Psoas muscle (tissue), 8 donors: ENCODE measurements around the gene CDC26. TPM values are rescaled to one million over a fixed set of nuclear protein-coding genes. Genes with fewer than 3 reads are reported as not detected.

ENCODE experiments used
- ATAC-seq, 4 donors: fragments of 200-7000 bp; cut with Tn5 transposase; one replicate each; pipeline ENCODE4 v1.9.1; 2020; ENCODE audit warnings: moderate library complexity in 3 of 4, mild to moderate bottlenecking in 2 of 4
- DNase-seq, 2 donors: peaks; one replicate each; pipeline ENCODE4 v3.0.0-alpha.2; 2020
- H3K27ac ChIP-seq: fragments of 200-600 bp; one replicate; pipeline ENCODE4 v1.8.0; 2022
- H3K27me3 ChIP-seq, 3 donors: fragments of 200-600 bp in 1 of 3; one replicate each; pipeline versions ENCODE4 v1.6.1 to v1.8.0; 2013 to 2022; ENCODE audit warnings: low read length in 2 of 3, mild to moderate bottlenecking in 2 of 3, moderate library complexity in 1 of 3; ENCODE audit not compliant: insufficient read depth in 3 of 3
- H3K36me3 ChIP-seq, 2 donors: fragments of 200-600 bp in 1 of 2; one replicate each; pipeline versions ENCODE4 v1.6.1 to v1.8.0; 2013 to 2022; ENCODE audit warnings: low read depth in 1 of 2, mild to moderate bottlenecking in 1 of 2, moderate library complexity in 1 of 2; ENCODE audit not compliant: insufficient read depth in 1 of 2
- H3K4me1 ChIP-seq: fragments of 200-600 bp; one replicate; pipeline ENCODE4 v1.8.0; 2022
- H3K4me3 ChIP-seq: fragments of 200-600 bp; one replicate; pipeline ENCODE4 v1.8.0; 2022; ENCODE audit warnings: mild to moderate bottlenecking
- H3K9me3 ChIP-seq: fragments of 200-600 bp; one replicate; pipeline ENCODE4 v1.8.0; 2022
- WGBS, 3 donors: extraction: QIAGEN DNeasy Blood & Tissue Kit; methylation state at CpG; one replicate each; pipeline versions ENCODE4 v1.1.6 to v1.1.7; 2013; 5-methylcytosine and 5-hydroxymethylcytosine counted together
- intact Hi-C, 2 donors: fragments of 100-400 bp; cut with DNase I; formaldehyde crosslinking; loops; one replicate each; pipeline versions ENCODE4 v1.11.0 to v1.14.2; 2022
- polyA plus RNA-seq, 3 donors: library from polyadenylated mRNA; stranded (reverse); fragments of 200-250 nt; gene quantifications; one replicate each; pipeline ENCODE4 v1.2.3, GENCODE V29; 2013
- total RNA-seq, 4 donors: library from RNA; stranded (reverse); fragmentation: NEBNext Ultra II Directional in 2 of 4; extraction: Animal tissue kit (Norgen Biotek cat#: 25700) in 2 of 4; gene quantifications; one replicate each; pipeline versions ENCODE4 v1.2.1 to v1.2.4, GENCODE V29; 2021 to 2023
- TF ChIP-seq, protein P1 (sequence below): fragments of 200-600 bp; IDR thresholded peaks from one replicate; pipeline ENCODE4 v1.8.0; 2022; ENCODE audit warnings: antibody characterized with exemption
- donor health status: healthy with polysubstance abuse.
- donor health status: DM: no; HTN: no; CAD: no; lungs with moderate emphysema.
- donor health status: Bipolar disorder and iron deficiency.
- donor health status: healthy.
- donor health status: DM: yes; HTN: yes; CAD: no.
- donor health status: DM: no; HTN: no; CAD: no.
- donor health status: DM: no; HTN: no; CAD: no.
- donor health status: DM: yes; HTN: yes; CAD: no.

The CDC26 gene
- total and polyA plus RNA-seq, 7 donors, result 22.4 to 112 (median 25.6) TPM

GRCh38 chr9:113245894-113246293, 29.5 kb downstream of the CDC26 start:
- ATAC-seq, result no peak
- no peak overlapping the region for H3K27ac ChIP-seq
- intact Hi-C loops, result no loop called here
- H3K36me3 ChIP-seq, result no peaks in the 10 kb centered on the region
- no peaks in the 10 kb centered on the region for H3K27me3 ChIP-seq
- TF ChIP-seq, protein P1, sequence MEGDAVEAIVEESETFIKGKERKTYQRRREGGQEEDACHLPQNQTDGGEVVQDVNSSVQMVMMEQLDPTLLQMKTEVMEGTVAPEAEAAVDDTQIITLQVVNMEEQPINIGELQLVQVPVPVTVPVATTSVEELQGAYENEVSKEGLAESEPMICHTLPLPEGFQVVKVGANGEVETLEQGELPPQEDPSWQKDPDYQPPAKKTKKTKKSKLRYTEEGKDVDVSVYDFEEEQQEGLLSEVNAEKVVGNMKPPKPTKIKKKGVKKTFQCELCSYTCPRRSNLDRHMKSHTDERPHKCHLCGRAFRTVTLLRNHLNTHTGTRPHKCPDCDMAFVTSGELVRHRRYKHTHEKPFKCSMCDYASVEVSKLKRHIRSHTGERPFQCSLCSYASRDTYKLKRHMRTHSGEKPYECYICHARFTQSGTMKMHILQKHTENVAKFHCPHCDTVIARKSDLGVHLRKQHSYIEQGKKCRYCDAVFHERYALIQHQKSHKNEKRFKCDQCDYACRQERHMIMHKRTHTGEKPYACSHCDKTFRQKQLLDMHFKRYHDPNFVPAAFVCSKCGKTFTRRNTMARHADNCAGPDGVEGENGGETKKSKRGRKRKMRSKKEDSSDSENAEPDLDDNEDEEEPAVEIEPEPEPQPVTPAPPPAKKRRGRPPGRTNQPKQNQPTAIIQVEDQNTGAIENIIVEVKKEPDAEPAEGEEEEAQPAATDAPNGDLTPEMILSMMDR, result no peak
- H3K4me3 ChIP-seq, result no peak overlapping the region
- no peak for DNase-seq
- 85 to 97% (median 89%) methylated on average over 4 of the region's 4 CpGs for WGBS, 3 donors
- no peaks in the 10 kb centered on the region for H3K9me3 ChIP-seq
- no peaks in the 10 kb centered on the region for H3K4me1 ChIP-seq

DNA sequence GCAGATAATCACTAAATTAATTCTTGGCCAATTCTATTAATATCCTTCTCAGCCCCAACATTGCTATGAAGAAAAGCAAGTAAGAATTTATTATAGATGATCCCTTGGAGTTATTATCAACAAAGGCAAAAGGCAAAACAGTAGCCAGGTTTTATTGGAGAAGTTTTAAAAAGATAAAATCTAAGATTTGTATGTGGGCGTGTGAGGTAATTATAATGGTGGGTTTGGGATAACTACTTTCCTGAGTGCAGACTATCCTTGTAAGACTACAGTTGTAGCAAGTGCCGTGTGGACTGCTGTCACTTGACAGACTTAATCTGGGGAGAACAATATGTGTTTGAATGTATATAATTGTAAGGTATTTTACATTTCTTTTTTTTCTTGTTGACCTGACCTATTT, 30.8 kb downstream of the CDC26 start:
- Histone ChIP-seq H3K27ac (no peak overlapping the region), H3K4me1 (peaks cover 3% of the 10 kb centered on the region), H3K27me3 (no peaks in the 10 kb centered on the region), H3K9me3 (no peaks in the 10 kb centered on the region), H3K36me3 (no peaks in the 10 kb centered on the region), H3K4me3 (no peak overlapping the region)
- whole genome bisulfite sequencing, 3 donors, result 86 to 92% (median 90%) methylated on average over 2 of the region's 2 CpGs
- DNase-seq, result no peak
- intact Hi-C loops, result no loop called here
- no peak for ATAC-seq
- TF ChIP-seq, protein P1, result no peak

- Histone ChIP-seq H3K4me1 (peaks cover 9% of the 10 kb centered on the region), H3K4me3 (no peak overlapping the region), H3K9me3 (no peaks in the 10 kb centered on the region), H3K27me3 (no peaks in the 10 kb centered on the region), H3K36me3 (no peaks in the 10 kb centered on the region), H3K27ac (no peak overlapping the region)
- ATAC-seq (no peak), DNase-seq (no peak)
- WGBS, 3 donors, result 96 to 98% (median 98%) methylated on average over 2 of the region's 2 CpGs
- intact Hi-C loops, result no loop called here
- TF ChIP-seq, protein P1, result no peak
Observed at GRCh38 chr9:113241161-113241560, 34.2 kb downstream of the CDC26 start.

GRCh38 chr9:113238859-113239232, 36.5 kb downstream of the CDC26 start:
- H3K4me1 ChIP-seq, result peaks cover 9% of the 10 kb centered on the region
- H3K36me3 ChIP-seq, result no peaks in the 10 kb centered on the region
- H3K4me3 ChIP-seq, result no peak overlapping the region
- TF ChIP-seq, protein P1, result no peak
- no peaks in the 10 kb centered on the region for H3K27me3 ChIP-seq
- intact Hi-C loops, result no loop called here
- H3K9me3 ChIP-seq, result no peaks in the 10 kb centered on the region
- WGBS, 3 donors, result 38 to 49% (median 42%) methylated on average over 4 of the region's 4 CpGs
- DNase-seq, result no peak
- ATAC-seq, result no peak
- H3K27ac ChIP-seq, result no peak overlapping the region

- H3K9me3 ChIP-seq, result no peaks in the 10 kb centered on the region
- ATAC-seq (no peak), DNase-seq (no peak)
- WGBS, 3 donors, result 85 to 92% (median 88%) methylated on average over 10 of the region's 10 CpGs
- intact Hi-C loops, result no loop called here
- no peaks in the 10 kb centered on the region for H3K36me3 ChIP-seq
- H3K27ac ChIP-seq, result no peak overlapping the region
- peaks cover 9% of the 10 kb centered on the region for H3K4me1 ChIP-seq
- TF ChIP-seq, protein P1, result no peak
- H3K4me3 ChIP-seq, result no peak overlapping the region
- no peaks in the 10 kb centered on the region for H3K27me3 ChIP-seq
Observed at GRCh38 chr9:113238202-113238858, 37.0 kb downstream of the CDC26 start.
